GM10266 (cell line): ENCODE results near the gene OBSCN.
A peak's percentile ranks its signal among the peaks of the same experiment; 100 is the strongest.

Experiments used
- DNase-seq: peaks from one replicate; pipeline ENCODE4 v3.0.0; 2012; ENCODE audit errors: extremely low spot score
- CTCF ChIP-seq: IDR thresholded peaks from 2 replicates; pipeline ENCODE4 v1.5.1; 2012; ENCODE audit warnings: mild to moderate bottlenecking, low read depth; ENCODE audit not compliant: control insufficient read depth, insufficient read depth; ENCODE audit errors: missing control alignments

Gene OBSCN

GRCh38 chr1:228259951-228260350 lies 52.1 kb downstream of the OBSCN start:
- DNase-seq: no peak
- TF ChIP-seq CTCF: no peak

GRCh38 chr1:228261706-228262105 lies 53.9 kb downstream of the OBSCN start:
- no peak for DNase-seq
- no peak for TF ChIP-seq CTCF

GRCh38 chr1:228262475-228262874 lies 54.6 kb downstream of the OBSCN start:
- TF ChIP-seq CTCF: no peak
- DNase-seq: no peak

- DNase-seq: no peak
- TF ChIP-seq CTCF: no peak
These were observed 55.8 kb downstream of the OBSCN start for GRCh38 chr1:228263636-228264035.

- no peak for TF ChIP-seq CTCF
- DNase-seq: no peak
These were observed 56.4 kb downstream of the OBSCN start for GRCh38 chr1:228264090-228264829.

- DNase-seq: no peak
- TF ChIP-seq CTCF: peak; percentile 30
These were observed 57.3 kb downstream of the OBSCN start for GRCh38 chr1:228265167-228265566.
